Pancreas (tissue), 10 donors: Measurements from ENCODE around the gene SLC1A7. TPM values are rescaled to one million over a fixed set of nuclear protein-coding genes. Genes with fewer than 3 reads are reported as not detected.

ENCODE experiments used
- ATAC-seq, 4 donors: fragments of 200-7000 bp; cut with Tn5 transposase; one replicate each; pipeline versions ENCODE4 v1.8.0 to v1.9.1; 2020; ENCODE audit warnings: mild to moderate bottlenecking in 4 of 4, moderate library complexity in 4 of 4
- DNase-seq, 6 donors: peaks; one replicate each; pipeline ENCODE4 v3.0.0-alpha.2; 2020
- FAIRE-seq: peaks from 2 replicates; lab custom pipeline; 2012; peaks lifted over from hg19 to GRCh38; lab: Jason Lieb, UNC
- H3K27ac ChIP-seq, 4 donors: fragments of 200-600 bp; sonication (generic); 1 replicate in 3 of 4; 2 replicates in 1 of 4; pipeline versions ENCODE4 v1.5.0 to v1.8.0; 2020
- H3K27me3 ChIP-seq, 4 donors: fragments of 200-600 bp; one replicate each; pipeline ENCODE4 v1.8.0; 2021
- H3K36me3 ChIP-seq, 3 donors: fragments of 200-600 bp; sonication (generic) in 1 of 3; one replicate each; pipeline versions ENCODE4 v1.5.0 to v1.8.0; 2020 to 2021
- H3K4me1 ChIP-seq, 3 donors: fragments of 200-600 bp; one replicate each; pipeline ENCODE4 v1.8.0; 2021
- H3K4me3 ChIP-seq, 4 donors: fragments of 200-600 bp; sonication (generic) in 2 of 4; one replicate each; pipeline versions ENCODE4 v1.5.0 to v1.8.0; 2020 to 2021
- H3K9me3 ChIP-seq, 4 donors: fragments of 200-600 bp; one replicate each; pipeline ENCODE4 v1.8.0; 2021
- CTCF ChIP-seq, 4 donors: fragments of 200-600 bp; sonication (generic) in 3 of 4; IDR thresholded peaks; one replicate each; pipeline versions ENCODE4 v1.5.0 to v1.8.0; 2021; ENCODE audit warnings: antibody characterized with exemption in 4 of 4
- WGBS, 2 donors: extraction: QIAGEN DNeasy Blood & Tissue Kit; methylation state at CpG; one replicate each; pipeline ENCODE4 v1.1.7; 2013; 5-methylcytosine and 5-hydroxymethylcytosine counted together
- intact Hi-C, 3 donors: fragments of 100-400 bp; cut with DNase I; formaldehyde crosslinking; loops; one replicate each; pipeline versions ENCODE4 v1.11.1 to v1.14.2; 2022
- polyA plus RNA-seq, 2 donors: library from polyadenylated mRNA; stranded (reverse); fragments of 200-250 nt; gene quantifications; one replicate each; pipeline ENCODE4 v1.2.3, GENCODE V29; 2013
- total RNA-seq, 6 donors: library from RNA; stranded (reverse); fragmentation: NEBNext Ultra II Directional in 4 of 6; extraction: Animal tissue kit (Norgen Biotek cat#: 25700) in 4 of 6; gene quantifications; one replicate each; pipeline versions ENCODE4 v1.2.1 to v1.2.4, GENCODE V29; 2021 to 2023
- donor health status: healthy with polysubstance abuse.
- donor health status: DM: no; HTN: no; CAD: no; lungs with moderate emphysema.
- donor health status: DM: no; HTN: no; CAD: no.
- donor health status: control.
- donor health status: control.
- donor health status: Bipolar disorder and iron deficiency.
- donor health status: DM: yes; HTN: yes; CAD: no.
- donor health status: DM: no; HTN: no; CAD: no.
- donor health status: DM: no; HTN: no; CAD: no.
- donor health status: DM: yes; HTN: yes; CAD: no.

Gene SLC1A7
- total and polyA plus RNA-seq, 8 donors = 0.15 to 0.35 TPM; not detected in 6

- Histone ChIP-seq H3K27me3 (no peaks in the 10 kb centered on the region), H3K4me1 (peaks cover 13 to 25% (median 16%) of the 10 kb centered on the region in 3 donors), H3K36me3 (no peaks in the 10 kb centered on the region), H3K9me3 (no peaks in the 10 kb centered on the region), H3K27ac (no peak overlapping the region), H3K4me3 (no peak overlapping the region)
- FAIRE-seq = no peak
- 60 to 80% methylated on average over 3 of the region's 3 CpGs for WGBS, 2 donors
- no peak for TF ChIP-seq CTCF (IDR thresholded peaks at IDR 0.05)
- no peak for DNase-seq
- no peak for ATAC-seq
- intact Hi-C loops = no loop called here
Measured at GRCh38 chr1:53144201-53144600, 1.8 kb upstream of the SLC1A7 start.

- H3K36me3 ChIP-seq = no peaks in the 10 kb centered on the region
- intact Hi-C loops = no loop called here
Measured at GRCh38 chr1:53143527-53143926, 1.1 kb upstream of the SLC1A7 start.

GRCh38 chr1:53141487-53142055 lies 867 bp downstream of the SLC1A7 start:
- intact Hi-C loops = no loop called here
- Histone ChIP-seq H3K4me1 (peaks cover 13 to 18% (median 16%) of the 10 kb centered on the region in 3 donors), H3K27me3 (no peaks in the 10 kb centered on the region), H3K27ac (no peak overlapping the region), H3K4me3 (no peak overlapping the region), H3K9me3 (no peaks in the 10 kb centered on the region), H3K36me3 (no peaks in the 10 kb centered on the region)
- no peak for ATAC-seq
- TF ChIP-seq CTCF (IDR thresholded peaks at IDR 0.05) = no peak
- DNase-seq = no peak
- FAIRE-seq = no peak
- WGBS, 2 donors = 78 to 88% methylated on average over 14 to 15 of the region's 15 CpGs

More at GRCh38 chr1:53143527-53143926, 1.1 kb upstream of the SLC1A7 start:
- DNase-seq = no peak
- no peak for FAIRE-seq
- no peak for ATAC-seq
- TF ChIP-seq CTCF (IDR thresholded peaks at IDR 0.05) = no peak
- Histone ChIP-seq H3K4me3 (no peak overlapping the region), H3K4me1 (peaks cover 13 to 25% (median 16%) of the 10 kb centered on the region in 3 donors), H3K27me3 (no peaks in the 10 kb centered on the region), H3K9me3 (no peaks in the 10 kb centered on the region), H3K27ac (no peak overlapping the region)
- WGBS, 2 donors = 73 to 88% methylated on average over 4 of the region's 4 CpGs

GRCh38 chr1:53140451-53140850 lies 2.0 kb downstream of the SLC1A7 start:
- ATAC-seq (no peak), FAIRE-seq (no peak), DNase-seq (no peak)
- Histone ChIP-seq H3K9me3 (no peaks in the 10 kb centered on the region), H3K36me3 (no peaks in the 10 kb centered on the region), H3K27ac (no peak overlapping the region), H3K4me1 (peaks cover 7 to 9% (median 7%) of the 10 kb centered on the region in 3 donors), H3K27me3 (no peaks in the 10 kb centered on the region), H3K4me3 (no peak overlapping the region)
- no peak for TF ChIP-seq CTCF (IDR thresholded peaks at IDR 0.05)
- intact Hi-C loops = no loop called here
- 62 to 70% methylated on average over 3 of the region's 3 CpGs for WGBS, 2 donors

- no peaks in the 10 kb centered on the region for H3K36me3 ChIP-seq
- ATAC-seq = no peak
- no peak for DNase-seq
- no peaks in the 10 kb centered on the region for H3K9me3 ChIP-seq
- peak; percentile 17 for FAIRE-seq
- H3K27me3 ChIP-seq = no peaks in the 10 kb centered on the region
- intact Hi-C loops = no loop called here
- peaks cover 2 to 4% (median 2%) of the 10 kb centered on the region in 3 donors for H3K4me1 ChIP-seq
- no peak overlapping the region for H3K4me3 ChIP-seq
- TF ChIP-seq CTCF (IDR thresholded peaks at IDR 0.05) = no peak
- no peak overlapping the region for H3K27ac ChIP-seq
Measured at GRCh38 chr1:53139951-53140361, 2.5 kb downstream of the SLC1A7 start.
